Endothelial cell (in vitro differentiated cells): ENCODE data around the gene SNAI3. TPM values are rescaled to one million over a fixed set of nuclear protein-coding genes. Genes with fewer than 3 reads are reported as not detected.

Experiments
- DNase-seq: peaks from one replicate; pipeline ENCODE4 v3.0.0; 2021; ENCODE audit warnings: low spot score
- H3K27ac Mint-ChIP-seq: one replicate; pipeline ENCODE4 v1.8.0; 2021; ENCODE audit warnings: mixed read lengths, inconsistent platforms; ENCODE audit not compliant: unreplicated experiment
- H3K27me3 Mint-ChIP-seq: one replicate; pipeline ENCODE4 v1.8.0; 2021; ENCODE audit warnings: mild to moderate bottlenecking, moderate library complexity, mixed read lengths, inconsistent platforms; ENCODE audit not compliant: unreplicated experiment
- H3K36me3 Mint-ChIP-seq: one replicate; pipeline ENCODE4 v1.8.0; 2021; ENCODE audit warnings: mild to moderate bottlenecking, low read depth, mixed read lengths, inconsistent platforms; ENCODE audit not compliant: unreplicated experiment
- H3K4me1 Mint-ChIP-seq: one replicate; pipeline ENCODE4 v1.8.0; 2021; ENCODE audit warnings: mild to moderate bottlenecking, mixed read lengths, inconsistent platforms; ENCODE audit not compliant: unreplicated experiment
- H3K4me3 Mint-ChIP-seq: one replicate; pipeline ENCODE4 v1.8.0; 2021; ENCODE audit warnings: mild to moderate bottlenecking, mixed read lengths, inconsistent platforms; ENCODE audit not compliant: unreplicated experiment
- H3K9me3 Mint-ChIP-seq: one replicate; pipeline ENCODE4 v1.8.0; 2021; ENCODE audit warnings: mixed read lengths, inconsistent platforms; ENCODE audit not compliant: unreplicated experiment
- CTCF ChIP-seq: fragments of 200-600 bp; sonication (generic); IDR thresholded peaks from one replicate; pipeline ENCODE4 v1.5.0; 2021; ENCODE audit warnings: antibody characterized with exemption; ENCODE audit not compliant: unreplicated experiment
- total RNA-seq: library from RNA; stranded (reverse); fragmentation: NEBNext Ultra II Directional; extraction: Animal tissue kit (Norgen Biotek cat#: 25700); gene quantifications from one replicate; pipeline ENCODE4 v1.2.1, GENCODE V29; 2021; ENCODE audit not compliant: unreplicated experiment

The SNAI3 gene
- total RNA-seq, 1 donor from 2014 or later = 2.6 TPM

GRCh38 chr16:88715312-88716190, 29.2 kb upstream of the SNAI3 start:
- H3K27me3 Mint-ChIP-seq = peaks cover 13% of the 10 kb centered on the region
- no peak overlapping the region for H3K4me3 Mint-ChIP-seq
- no peak for TF ChIP-seq CTCF
- peaks cover 15% of the 10 kb centered on the region for H3K36me3 Mint-ChIP-seq
- no peak for DNase-seq
- no peaks in the 10 kb centered on the region for H3K4me1 Mint-ChIP-seq
- no peaks in the 10 kb centered on the region for H3K9me3 Mint-ChIP-seq
- no peak overlapping the region for H3K27ac Mint-ChIP-seq

GRCh38 chr16:88714420-88715302, 28.4 kb upstream of the SNAI3 start:
- Mint-ChIP-seq H3K4me1 (no peaks in the 10 kb centered on the region), H3K36me3 (peaks cover 12% of the 10 kb centered on the region), H3K27ac (no peak overlapping the region), H3K27me3 (peaks cover 12% of the 10 kb centered on the region), H3K4me3 (no peak overlapping the region), H3K9me3 (no peaks in the 10 kb centered on the region)
- no peak for TF ChIP-seq CTCF
- DNase-seq = no peak

DNA sequence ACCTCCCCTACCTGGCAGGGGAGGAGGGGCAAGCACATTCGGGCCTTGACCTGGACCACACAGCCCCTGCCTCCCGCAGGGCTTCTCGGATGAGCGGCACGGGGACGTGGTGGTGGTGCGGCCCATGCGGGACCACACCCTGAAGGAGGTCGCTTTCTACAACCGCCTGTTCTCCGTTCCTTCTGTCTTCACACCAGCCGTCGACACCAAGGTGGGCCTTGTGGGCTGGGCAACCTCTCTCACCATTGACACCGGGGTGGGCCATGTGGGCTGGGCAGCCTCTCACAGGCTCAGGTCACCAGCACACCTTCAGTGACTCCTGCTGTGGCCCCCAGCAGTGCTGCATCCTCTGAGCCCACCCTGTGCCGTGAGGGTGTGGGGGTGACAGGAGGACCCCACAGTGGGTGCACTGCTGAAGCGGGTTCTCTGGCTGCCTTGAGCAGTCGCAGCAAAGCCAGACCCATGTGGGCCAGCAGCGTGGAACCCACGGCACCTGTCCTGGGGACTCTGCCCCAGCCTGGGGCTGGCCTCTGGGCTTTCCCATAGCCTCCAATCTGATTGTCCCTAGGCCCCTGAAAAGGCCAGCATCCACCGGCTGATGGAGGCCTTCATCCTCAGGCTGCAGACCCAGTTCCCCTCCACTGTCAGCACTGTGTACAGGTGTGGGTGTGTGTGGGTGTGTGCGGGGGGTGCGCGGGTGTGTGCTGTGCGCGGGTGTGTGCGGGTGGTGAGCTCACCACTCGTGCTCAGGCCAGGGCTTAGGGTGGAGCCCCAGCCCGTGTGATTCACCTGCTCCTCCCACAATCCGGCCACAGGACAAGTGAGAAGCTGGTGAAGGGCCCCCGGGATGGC, 27.5 kb upstream of the SNAI3 start:
- no peak for DNase-seq
- no peaks in the 10 kb centered on the region for H3K9me3 Mint-ChIP-seq
- H3K27ac Mint-ChIP-seq = no peak overlapping the region
- TF ChIP-seq CTCF = no peak
- no peak overlapping the region for H3K4me3 Mint-ChIP-seq
- no peaks in the 10 kb centered on the region for H3K4me1 Mint-ChIP-seq
- H3K27me3 Mint-ChIP-seq = peaks cover 9% of the 10 kb centered on the region
- peaks cover 12% of the 10 kb centered on the region for H3K36me3 Mint-ChIP-seq

DNA sequence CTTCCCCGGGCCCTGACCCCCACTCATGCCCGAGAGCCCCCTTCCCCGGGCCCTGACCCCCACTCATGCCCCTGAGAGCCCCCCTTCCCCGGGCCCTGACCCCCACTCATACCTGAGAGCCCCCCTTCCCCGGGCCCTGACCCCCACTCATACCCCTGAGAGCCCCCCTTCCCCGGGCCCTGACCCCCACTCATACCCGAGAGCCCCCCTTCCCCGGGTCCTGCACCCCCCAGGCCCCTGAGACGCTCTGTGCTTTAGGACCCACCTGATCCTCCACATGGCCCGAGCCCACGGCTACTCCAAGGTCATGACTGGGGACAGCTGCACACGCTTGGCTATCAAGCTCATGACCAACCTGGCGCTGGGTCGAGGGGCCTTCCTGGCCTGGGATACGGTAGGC, 26.7 kb upstream of the SNAI3 start:
- H3K36me3 Mint-ChIP-seq = peaks cover 12% of the 10 kb centered on the region
- no peak overlapping the region for H3K27ac Mint-ChIP-seq
- no peak for TF ChIP-seq CTCF
- no peak overlapping the region for H3K4me3 Mint-ChIP-seq
- peaks cover 7% of the 10 kb centered on the region for H3K27me3 Mint-ChIP-seq
- no peaks in the 10 kb centered on the region for H3K4me1 Mint-ChIP-seq
- H3K9me3 Mint-ChIP-seq = no peaks in the 10 kb centered on the region
- no peak for DNase-seq
